CD14-positive monocyte (primary cell): Measurements from ENCODE around the gene EIF4EBP3. TPM values are rescaled to one million over a fixed set of nuclear protein-coding genes. Genes with fewer than 3 reads are reported as not detected.

Experiments
- DNase-seq, 3 donors: peaks; one replicate each; pipeline ENCODE4 v3.0.0-alpha.2; 2011 to 2022
- H2AFZ ChIP-seq: 2 replicates; pipeline ENCODE4 v1.6.0; 2012; ENCODE audit warnings: mild to moderate bottlenecking, low read depth, low read length, inconsistent platforms; ENCODE audit not compliant: insufficient read depth, poor library complexity, severe bottlenecking
- H3K27ac ChIP-seq, 2 donors: 1 replicate in 1 of 2; 2 replicates in 1 of 2; pipeline ENCODE4 v1.5.1; 2012 to 2013; ENCODE audit warnings: low read length in 2 of 2, control low read depth in 1 of 2, inconsistent platforms in 1 of 2, low read depth in 1 of 2, mild to moderate bottlenecking in 1 of 2
- H3K27me3 ChIP-seq, 2 donors: one replicate each; pipeline versions ENCODE4 v1.6.0 to v1.6.1; 2011 to 2013; ENCODE audit warnings: low read length in 2 of 2; ENCODE audit not compliant: control insufficient read depth in 2 of 2, insufficient read depth in 2 of 2
- H3K36me3 ChIP-seq, 2 donors: replicated peaks in 1 of 2; 1 replicate in 1 of 2; 2 replicates in 1 of 2; pipeline versions ENCODE4 v1.5.1 to v1.6.1; 2012 to 2013; ENCODE audit warnings: low read length in 2 of 2, control low read depth in 1 of 2, inconsistent platforms in 1 of 2, mild to moderate bottlenecking in 1 of 2; ENCODE audit not compliant: insufficient read depth in 2 of 2, control insufficient read depth in 1 of 2
- H3K4me1 ChIP-seq, 2 donors: 1 replicate in 1 of 2; 2 replicates in 1 of 2; pipeline versions ENCODE4 v1.5.1 to v1.6.1; 2012 to 2013; ENCODE audit warnings: low read length in 2 of 2, control low read depth in 1 of 2, inconsistent platforms in 1 of 2, mild to moderate bottlenecking in 1 of 2, moderate library complexity in 1 of 2; ENCODE audit not compliant: insufficient read depth in 2 of 2, control insufficient read depth in 1 of 2
- H3K4me2 ChIP-seq: replicated peaks from 2 replicates; pipeline ENCODE3; 2012; ENCODE audit warnings: low read length, moderate library complexity, mild to moderate bottlenecking; ENCODE audit not compliant: poor library complexity, severe bottlenecking; ENCODE audit errors: extremely low read depth
- H3K4me3 ChIP-seq, 3 experiments: fragments of 200-600 bp in 1 of 3; sonication (generic) in 1 of 3; replicated peaks in 1 of 3; 1 replicate in 2 of 3; 2 replicates in 1 of 3; pipeline ENCODE4 v1.5.1; 2011 to 2013; ENCODE audit warnings: low read length in 3 of 3, mild to moderate bottlenecking in 3 of 3, control low read depth in 2 of 3, low read depth in 2 of 3, inconsistent platforms in 1 of 3, moderate library complexity in 1 of 3
- H3K79me2 ChIP-seq: 2 replicates; pipeline ENCODE4 v1.6.0; 2012; ENCODE audit warnings: mild to moderate bottlenecking, control low read depth, inconsistent platforms, low read length, moderate library complexity; ENCODE audit not compliant: insufficient read depth
- H3K9ac ChIP-seq: 2 replicates; pipeline ENCODE4 v1.6.0; 2017; ENCODE audit warnings: low read length, mild to moderate bottlenecking; ENCODE audit not compliant: insufficient read depth, poor library complexity, severe bottlenecking
- H3K9me3 ChIP-seq, 2 donors: replicated peaks in 1 of 2; 1 replicate in 1 of 2; 2 replicates in 1 of 2; pipeline versions ENCODE4 v1.5.1 to v1.6.1; 2012 to 2013; ENCODE audit warnings: low read length in 2 of 2, control low read depth in 1 of 2; ENCODE audit not compliant: control insufficient read depth in 1 of 2, insufficient read depth in 1 of 2
- H4K20me1 ChIP-seq: 2 replicates; pipeline ENCODE4 v1.6.0; 2012; ENCODE audit warnings: mild to moderate bottlenecking, low read length, control low read depth, moderate library complexity; ENCODE audit not compliant: insufficient read depth
- H3K27ac Mint-ChIP-seq, 7 donors: one replicate each; pipeline ENCODE4 v1.8.0; 2020; ENCODE audit warnings: mild to moderate bottlenecking in 7 of 7, mixed read lengths in 7 of 7, moderate library complexity in 6 of 7, inconsistent platforms in 2 of 7
- H3K27me3 Mint-ChIP-seq, 3 donors: one replicate each; pipeline ENCODE4 v1.8.0; 2021 to 2022; ENCODE audit warnings: low read depth in 3 of 3, mild to moderate bottlenecking in 3 of 3, mixed read lengths in 3 of 3, moderate library complexity in 3 of 3, inconsistent platforms in 1 of 3
- H3K36me3 Mint-ChIP-seq, 2 donors: one replicate each; pipeline ENCODE4 v1.8.0; 2020; ENCODE audit warnings: mixed read lengths in 2 of 2, inconsistent platforms in 1 of 2, mild to moderate bottlenecking in 1 of 2
- H3K4me1 Mint-ChIP-seq: one replicate; pipeline ENCODE4 v1.8.0; 2020; ENCODE audit warnings: mild to moderate bottlenecking, mixed read lengths
- H3K4me3 Mint-ChIP-seq, 2 donors: one replicate each; pipeline ENCODE4 v1.8.0; 2020; ENCODE audit warnings: mild to moderate bottlenecking in 2 of 2, mixed read lengths in 2 of 2, moderate library complexity in 1 of 2
- H3K9me3 Mint-ChIP-seq, 7 donors: one replicate each; pipeline ENCODE4 v1.8.0; 2020 to 2022; ENCODE audit warnings: mixed read lengths in 7 of 7, mild to moderate bottlenecking in 6 of 7, moderate library complexity in 6 of 7, inconsistent platforms in 2 of 7
- WGBS: methylation state at CpG from one replicate; pipeline ENCODE4 v1.1.5; 2013; ENCODE audit warnings: missing lambda C conversion rate; ENCODE audit not compliant: insufficient coverage; 5-methylcytosine and 5-hydroxymethylcytosine counted together
- intact Hi-C, 2 donors: fragments of 100-400 bp; cut with micrococcal nuclease; formaldehyde crosslinking; loops; one replicate each; pipeline versions ENCODE4 v1.15.0 to v1.15.1; 2023
- polyA plus RNA-seq, 3 donors: library from polyadenylated mRNA; depleted of rRNA in 1 of 3; unstranded in 2 of 3; stranded (reverse) in 1 of 3; fragments of 300-500 nt in 2 of 3; fragments of >200 nt in 1 of 3; fragmentation: Illumina TruSeq in 2 of 3; gene quantifications; 1 replicate in 2 of 3; 2 replicates in 1 of 3; pipeline ENCODE4 v1.2.3, GENCODE V29; 2012 to 2021
- TF ChIP-seq, protein P1 (sequence below): fragments of 200-600 bp; IDR thresholded peaks from one replicate; pipeline ENCODE4 v1.8.0; 2022; ENCODE audit warnings: antibody characterized with exemption, mild to moderate bottlenecking

EIF4EBP3 gene
- polyA plus RNA-seq, 3 donors: 22.8 to 46.0 (median 41.9) TPM

DNA sequence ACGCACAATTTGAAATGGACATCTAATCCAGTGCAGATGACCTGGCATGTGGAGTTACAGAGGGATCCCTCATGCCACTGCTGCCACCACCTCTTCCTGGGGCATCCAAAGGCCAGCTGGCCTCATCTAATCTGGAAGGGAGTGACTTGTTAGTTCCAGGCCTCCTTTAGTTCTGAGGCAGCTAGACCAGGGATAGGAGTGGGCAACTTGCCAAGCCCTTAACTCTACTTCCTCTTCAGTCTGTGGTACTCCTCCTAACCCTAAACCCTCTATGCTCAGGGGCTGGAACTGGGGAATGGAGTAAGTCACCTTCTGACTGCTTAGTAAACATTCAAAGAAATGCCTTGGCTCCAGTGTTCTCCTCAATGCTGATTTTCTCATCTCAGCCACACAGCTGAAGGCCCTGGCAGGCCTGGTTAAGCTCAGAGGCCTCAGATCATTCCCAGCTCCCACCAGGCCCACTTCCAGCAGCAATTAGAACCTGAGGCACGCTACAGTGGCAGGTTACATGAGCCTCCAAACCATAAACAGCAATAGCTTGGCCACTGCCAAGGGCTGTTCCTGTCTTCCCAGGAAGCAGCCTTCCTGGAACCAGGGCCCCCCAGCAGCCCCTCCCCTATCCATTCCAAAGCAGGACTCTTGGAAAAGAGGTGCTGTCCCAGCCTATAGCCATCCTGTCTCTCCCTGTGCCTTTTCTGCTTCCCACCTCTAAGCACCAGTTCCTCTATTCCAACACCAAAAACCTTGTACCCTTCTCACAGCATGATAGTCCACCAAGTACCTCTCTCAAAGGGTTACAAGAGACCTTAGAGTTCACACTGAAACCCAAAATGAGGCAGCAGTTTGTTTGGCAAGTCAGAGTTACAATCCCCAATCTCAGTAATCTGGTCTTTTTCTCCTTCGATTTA, 2.0 kb downstream of the EIF4EBP3 start:
- no peaks in the 10 kb centered on the region for H3K27me3 ChIP-seq
- peaks cover 26 to 39% of the 10 kb centered on the region in 2 donors for H3K36me3 ChIP-seq
- H3K36me3 Mint-ChIP-seq: peaks cover 55 to 65% of the 10 kb centered on the region in 2 donors
- DNase-seq: peak; percentile 84 to 94 (median 89)
- H3K79me2 ChIP-seq: peaks cover 64% of the 10 kb centered on the region
- peak overlapping the region; percentile 95 to 99 (median 98) for H3K27ac Mint-ChIP-seq
- peaks cover 62% of the 10 kb centered on the region for H3K4me1 Mint-ChIP-seq
- 100% methylated on average over 1 of the region's 3 CpGs for WGBS
- H4K20me1 ChIP-seq: peaks cover 54% of the 10 kb centered on the region
- no peak overlapping the region for H2AFZ ChIP-seq
- intact Hi-C loops: loop anchor here in 1 of 2 donors (5.0 to 10.0 kb wide), 3 partner anchors 88 to 145 kb away; partner anchors contain the start of genes ANKHD1, IK, NDUFA2 and TMCO6
- peaks cover 0 to 2% (median 0%) of the 10 kb centered on the region in 3 donors for H3K27me3 Mint-ChIP-seq
- peaks cover 0 to 2% (median 0%) of the 10 kb centered on the region in 7 donors for H3K9me3 Mint-ChIP-seq
- H3K4me1 ChIP-seq: peaks cover 51 to 67% of the 10 kb centered on the region in 2 donors
- peak overlapping the region; percentile 63 to 86 for H3K4me3 Mint-ChIP-seq
- TF ChIP-seq, protein P1, sequence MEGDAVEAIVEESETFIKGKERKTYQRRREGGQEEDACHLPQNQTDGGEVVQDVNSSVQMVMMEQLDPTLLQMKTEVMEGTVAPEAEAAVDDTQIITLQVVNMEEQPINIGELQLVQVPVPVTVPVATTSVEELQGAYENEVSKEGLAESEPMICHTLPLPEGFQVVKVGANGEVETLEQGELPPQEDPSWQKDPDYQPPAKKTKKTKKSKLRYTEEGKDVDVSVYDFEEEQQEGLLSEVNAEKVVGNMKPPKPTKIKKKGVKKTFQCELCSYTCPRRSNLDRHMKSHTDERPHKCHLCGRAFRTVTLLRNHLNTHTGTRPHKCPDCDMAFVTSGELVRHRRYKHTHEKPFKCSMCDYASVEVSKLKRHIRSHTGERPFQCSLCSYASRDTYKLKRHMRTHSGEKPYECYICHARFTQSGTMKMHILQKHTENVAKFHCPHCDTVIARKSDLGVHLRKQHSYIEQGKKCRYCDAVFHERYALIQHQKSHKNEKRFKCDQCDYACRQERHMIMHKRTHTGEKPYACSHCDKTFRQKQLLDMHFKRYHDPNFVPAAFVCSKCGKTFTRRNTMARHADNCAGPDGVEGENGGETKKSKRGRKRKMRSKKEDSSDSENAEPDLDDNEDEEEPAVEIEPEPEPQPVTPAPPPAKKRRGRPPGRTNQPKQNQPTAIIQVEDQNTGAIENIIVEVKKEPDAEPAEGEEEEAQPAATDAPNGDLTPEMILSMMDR: no peak
- peak overlapping the region in 1 of 3 experiments; percentile 76 for H3K4me3 ChIP-seq
- peak overlapping the region; percentile 85 for H3K4me2 ChIP-seq
- H3K9me3 ChIP-seq: no peaks in the 10 kb centered on the region
- H3K9ac ChIP-seq: no peak overlapping the region
- H3K27ac ChIP-seq: peak overlapping the region; percentile 91 to 98
